Sigmoid colon (tissue), 7 donors: Measurements from ENCODE around the gene IL32. TPM values are rescaled to one million over a fixed set of nuclear protein-coding genes. Genes with fewer than 3 reads are reported as not detected.
A peak's percentile ranks its signal among the peaks of the same experiment; 100 is the strongest.

Source experiments
- DNase-seq: peaks from one replicate; pipeline ENCODE4 v3.0.0-alpha.2; 2019
- H3K27ac ChIP-seq, 4 donors: fragments of 200-600 bp; sonication (generic); one replicate each; pipeline ENCODE4 v1.5.1; 2016 to 2019; ENCODE audit warnings: mild to moderate bottlenecking in 1 of 4
- H3K27me3 ChIP-seq, 3 donors: fragments of 200-600 bp; sonication (generic); one replicate each; pipeline ENCODE4 v1.5.1; 2019; ENCODE audit warnings: mild to moderate bottlenecking in 1 of 3
- H3K36me3 ChIP-seq, 4 donors: fragments of 200-600 bp; sonication (generic); one replicate each; pipeline ENCODE4 v1.5.1; 2016 to 2019
- H3K4me1 ChIP-seq, 4 donors: fragments of 200-600 bp; sonication (generic); one replicate each; pipeline ENCODE4 v1.5.1; 2017 to 2019
- H3K4me3 ChIP-seq, 4 donors: fragments of 200-600 bp; sonication (generic); one replicate each; pipeline ENCODE4 v1.5.1; 2017 to 2019; ENCODE audit warnings: mild to moderate bottlenecking in 2 of 4, moderate library complexity in 1 of 4
- H3K9me3 ChIP-seq, 4 donors: fragments of 200-600 bp in 3 of 4; sonication (generic) in 3 of 4; one replicate each; pipeline versions ENCODE4 v1.5.1 to v1.6.1; 2013 to 2019
- EP300 ChIP-seq, 4 donors: sonication (generic); formaldehyde crosslinking; IDR thresholded peaks; one replicate each; pipeline ENCODE4 v1.6.1; 2017; ENCODE audit warnings: antibody characterized with exemption in 4 of 4
- POLR2A ChIP-seq, 2 donors: fragments of 450-650 bp; IDR thresholded peaks; one replicate each; pipeline ENCODE4 v1.6.1; 2016; ENCODE audit warnings: antibody characterized with exemption in 2 of 2, mild to moderate bottlenecking in 2 of 2, moderate library complexity in 2 of 2
- POLR2AphosphoS5 ChIP-seq, 4 donors: sonication (generic); formaldehyde crosslinking; IDR thresholded peaks; one replicate each; pipeline ENCODE4 v1.6.1; 2017; ENCODE audit warnings: antibody characterized with exemption in 4 of 4
- WGBS, 2 donors: extraction: QIAGEN DNeasy Blood & Tissue Kit; methylation state at CpG; one replicate each; pipeline ENCODE4 v1.1.7; 2013; 5-methylcytosine and 5-hydroxymethylcytosine counted together
- intact Hi-C: fragments of 100-400 bp; cut with DNase I; formaldehyde crosslinking; loops from one replicate; pipeline ENCODE4 v1.15.1; 2023
- polyA plus RNA-seq, 3 donors: library from polyadenylated mRNA; stranded (reverse); fragments of 200-250 nt; gene quantifications; one replicate each; pipeline ENCODE4 v1.2.3, GENCODE V29; 2013
- total RNA-seq, 4 donors: library from RNA; depleted of rRNA; stranded (reverse); fragments of >200 nt; gene quantifications; one replicate each; pipeline ENCODE4 v1.1.0, GENCODE V29; 2016
- TF ChIP-seq, protein P1 (sequence below), 4 experiments: fragments of 450-650 bp in 3 of 4; fragments of 200-600 bp in 1 of 4; IDR thresholded peaks; one replicate each; pipeline ENCODE4 v1.5.1; 2016 to 2019; ENCODE audit warnings: antibody characterized with exemption in 4 of 4, mild to moderate bottlenecking in 3 of 4, moderate library complexity in 2 of 4
- donor health status: healthy with polysubstance abuse.
- donor health status: Bipolar disorder and iron deficiency.
- donor health status: healthy.

Gene IL32
- total and polyA plus RNA-seq, 7 donors: 8.6 to 2,189 (median 27.1) TPM

DNA sequence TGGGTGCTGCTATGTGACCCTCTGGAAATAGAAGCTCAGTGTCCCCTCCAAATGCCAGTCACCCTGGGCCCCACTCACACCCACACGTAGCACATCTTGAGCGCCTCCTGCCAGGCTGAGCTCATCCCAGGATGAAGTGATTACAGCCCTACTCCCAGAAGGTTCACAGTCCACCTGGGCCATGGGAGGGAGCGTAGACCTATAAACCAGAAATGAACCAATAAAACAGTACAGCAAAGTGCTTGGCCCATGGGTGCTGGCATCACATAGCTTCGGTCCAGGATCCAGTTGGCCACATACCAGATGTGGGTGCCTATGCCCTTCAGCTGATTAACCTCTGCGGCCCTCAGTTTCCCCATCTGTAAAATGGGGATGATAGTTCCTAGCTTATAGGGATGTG is 26.5 kb upstream of the IL32 start:
- peaks cover 40 to 98% (median 72%) of the 10 kb centered on the region in 3 donors for H3K27me3 ChIP-seq
- H3K27ac ChIP-seq: no peak overlapping the region
- DNase-seq: no peak
- H3K9me3 ChIP-seq: no peaks in the 10 kb centered on the region
- WGBS, 2 donors: 17 to 68% methylated on average over 5 of the region's 5 CpGs
- no peak for TF ChIP-seq POLR2A (IDR thresholded peaks at IDR 0.05)
- no peak for TF ChIP-seq EP300 (IDR thresholded peaks at IDR 0.05)
- TF ChIP-seq POLR2AphosphoS5 (IDR thresholded peaks at IDR 0.05): no peak
- TF ChIP-seq, protein P1, sequence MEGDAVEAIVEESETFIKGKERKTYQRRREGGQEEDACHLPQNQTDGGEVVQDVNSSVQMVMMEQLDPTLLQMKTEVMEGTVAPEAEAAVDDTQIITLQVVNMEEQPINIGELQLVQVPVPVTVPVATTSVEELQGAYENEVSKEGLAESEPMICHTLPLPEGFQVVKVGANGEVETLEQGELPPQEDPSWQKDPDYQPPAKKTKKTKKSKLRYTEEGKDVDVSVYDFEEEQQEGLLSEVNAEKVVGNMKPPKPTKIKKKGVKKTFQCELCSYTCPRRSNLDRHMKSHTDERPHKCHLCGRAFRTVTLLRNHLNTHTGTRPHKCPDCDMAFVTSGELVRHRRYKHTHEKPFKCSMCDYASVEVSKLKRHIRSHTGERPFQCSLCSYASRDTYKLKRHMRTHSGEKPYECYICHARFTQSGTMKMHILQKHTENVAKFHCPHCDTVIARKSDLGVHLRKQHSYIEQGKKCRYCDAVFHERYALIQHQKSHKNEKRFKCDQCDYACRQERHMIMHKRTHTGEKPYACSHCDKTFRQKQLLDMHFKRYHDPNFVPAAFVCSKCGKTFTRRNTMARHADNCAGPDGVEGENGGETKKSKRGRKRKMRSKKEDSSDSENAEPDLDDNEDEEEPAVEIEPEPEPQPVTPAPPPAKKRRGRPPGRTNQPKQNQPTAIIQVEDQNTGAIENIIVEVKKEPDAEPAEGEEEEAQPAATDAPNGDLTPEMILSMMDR (IDR thresholded peaks at IDR 0.05): no peak
- H3K36me3 ChIP-seq: no peaks in the 10 kb centered on the region
- H3K4me1 ChIP-seq: peaks cover 0 to 11% (median 7%) of the 10 kb centered on the region in 4 donors
- no peak overlapping the region for H3K4me3 ChIP-seq
- intact Hi-C loops: no loop called here

DNA sequence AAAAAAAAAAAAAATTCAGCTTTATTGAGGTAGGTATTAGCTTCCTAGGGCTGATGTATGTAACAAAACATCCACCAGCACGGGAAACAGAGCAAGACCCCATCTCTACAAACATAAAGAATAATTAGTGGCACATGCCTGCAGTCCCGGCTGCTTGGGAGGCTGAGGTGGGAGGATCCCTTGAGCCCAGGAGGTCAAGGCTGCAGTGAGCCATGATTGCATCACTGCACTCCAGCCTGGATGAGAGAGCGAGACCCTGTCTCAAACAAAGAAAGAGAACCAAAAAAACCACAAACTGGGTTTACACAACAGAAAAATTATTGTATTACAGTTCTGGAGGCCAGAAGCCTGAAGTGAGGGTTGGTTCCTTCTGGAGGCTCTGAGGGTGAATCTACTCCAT is 23.1 kb upstream of the IL32 start:
- Histone ChIP-seq H3K4me3 (no peak overlapping the region), H3K36me3 (no peaks in the 10 kb centered on the region), H3K9me3 (no peaks in the 10 kb centered on the region), H3K4me1 (peaks cover 0 to 22% (median 19%) of the 10 kb centered on the region in 4 donors), H3K27ac (no peak overlapping the region), H3K27me3 (peaks cover 50 to 98% (median 73%) of the 10 kb centered on the region in 3 donors)
- intact Hi-C loops: no loop called here
- TF ChIP-seq POLR2A (IDR thresholded peaks at IDR 0.05) (no peak), EP300 (IDR thresholded peaks at IDR 0.05) (no peak), POLR2AphosphoS5 (IDR thresholded peaks at IDR 0.05) (no peak)
- TF ChIP-seq, protein P1 (IDR thresholded peaks at IDR 0.05): no peak
- 85 to 86% methylated on average over 3 of the region's 3 CpGs for WGBS, 2 donors
- no peak for DNase-seq

- intact Hi-C loops: no loop called here
- WGBS, 2 donors: 82 to 89% methylated on average over 6 of the region's 6 CpGs
- DNase-seq: no peak
- no peaks in the 10 kb centered on the region for H3K9me3 ChIP-seq
- H3K4me3 ChIP-seq: no peak overlapping the region
- peaks cover 0 to 22% (median 19%) of the 10 kb centered on the region in 4 donors for H3K4me1 ChIP-seq
- no peak for TF ChIP-seq POLR2A (IDR thresholded peaks at IDR 0.05)
- TF ChIP-seq, protein P1 (IDR thresholded peaks at IDR 0.05): no peak
- TF ChIP-seq POLR2AphosphoS5 (IDR thresholded peaks at IDR 0.05): no peak
- TF ChIP-seq EP300 (IDR thresholded peaks at IDR 0.05): no peak
- H3K27me3 ChIP-seq: peaks cover 38 to 98% (median 69%) of the 10 kb centered on the region in 3 donors
- H3K36me3 ChIP-seq: no peaks in the 10 kb centered on the region
- H3K27ac ChIP-seq: no peak overlapping the region
These were observed 20.7 kb upstream of the IL32 start for GRCh38 chr16:3044708-3045107.

GRCh38 chr16:3045758-3046640 is 19.4 kb upstream of the IL32 start, which contains the start of gene MMP25:
Gene MMP25, plus strand, starts transcription at chr16:3046561. Its CDS starts 357 bp downstream, at chr16:3046918.
- Histone ChIP-seq H3K27ac (no peak within 1 kb of the TSS), H3K36me3 (no peaks in the 10 kb centered on the region), H3K4me3 (peak within 1 kb of the TSS in 3 of 4 donors; percentile 25 to 47 (median 46)), H3K27me3 (peaks cover 38 to 97% (median 73%) of the 10 kb centered on the region in 3 donors), H3K4me1 (peaks cover 0 to 22% (median 19%) of the 10 kb centered on the region in 4 donors), H3K9me3 (no peaks in the 10 kb centered on the region)
- TF ChIP-seq, protein P1 (IDR thresholded peaks at IDR 0.05): no peak
- TF ChIP-seq POLR2A (IDR thresholded peaks at IDR 0.05) (no peak), EP300 (IDR thresholded peaks at IDR 0.05) (no peak), POLR2AphosphoS5 (IDR thresholded peaks at IDR 0.05) (no peak)
- WGBS, 2 donors: 1% methylated on average over 86 of the region's 86 CpGs
- intact Hi-C loops: no loop called here
- DNase-seq: no peak
